ENCODE results near the gene DVL3. TPM values are rescaled to one million over a fixed set of nuclear protein-coding genes. Genes with fewer than 3 reads are reported as not detected.

DVL3 gene
- total RNA-seq, 4 donors from 2014 or later: 54.1 to 174 (median 65.7) TPM

DNA sequence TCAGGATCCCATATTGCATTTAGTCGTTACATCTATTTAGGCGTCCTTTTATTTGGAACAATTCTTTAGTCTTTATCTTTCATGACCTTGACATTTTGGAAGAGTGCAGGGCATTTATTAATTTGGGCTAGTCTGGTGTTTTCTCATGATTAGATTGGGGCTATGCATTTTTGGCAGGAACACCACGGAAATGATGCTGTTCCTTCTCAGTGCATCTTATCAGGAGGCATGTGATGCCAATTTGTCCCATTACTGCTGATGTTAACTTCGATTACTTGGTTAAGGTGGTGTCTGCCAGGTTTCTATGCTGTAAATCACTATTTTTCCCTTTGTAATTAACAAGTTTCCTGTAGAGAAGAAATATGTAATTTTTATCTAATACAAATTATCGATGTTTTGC lies 56.1 kb downstream of the DVL3 start:
- Histone ChIP-seq H3K4me1 (no peaks in the 10 kb centered on the region), H3K27ac (no peak overlapping the region), H3K27me3 (peaks cover 19% of the 10 kb centered on the region), H3K4me3 (no peak overlapping the region), H3K9me3 (no peaks in the 10 kb centered on the region), H3K36me3 (no peaks in the 10 kb centered on the region)
- in situ Hi-C loops (cut with MboI; ENCODE audit: low pct_ligation_motif_present in 1 of 4, low pct_unique_long_range_greater_than_20kb in 1 of 4, low sequenced_read_pairs in 3 of 4): no loop called here
- 71 to 85% methylated on average over 5 of the region's 5 CpGs for WGBS, 2 donors (ENCODE audit: low coverage in 1 of 2)
- DNase-seq: no peak
- intact Hi-C loops (cut with DNase I; ENCODE audit: low total_unique reads): no loop called here
- TF ChIP-seq, protein P1, sequence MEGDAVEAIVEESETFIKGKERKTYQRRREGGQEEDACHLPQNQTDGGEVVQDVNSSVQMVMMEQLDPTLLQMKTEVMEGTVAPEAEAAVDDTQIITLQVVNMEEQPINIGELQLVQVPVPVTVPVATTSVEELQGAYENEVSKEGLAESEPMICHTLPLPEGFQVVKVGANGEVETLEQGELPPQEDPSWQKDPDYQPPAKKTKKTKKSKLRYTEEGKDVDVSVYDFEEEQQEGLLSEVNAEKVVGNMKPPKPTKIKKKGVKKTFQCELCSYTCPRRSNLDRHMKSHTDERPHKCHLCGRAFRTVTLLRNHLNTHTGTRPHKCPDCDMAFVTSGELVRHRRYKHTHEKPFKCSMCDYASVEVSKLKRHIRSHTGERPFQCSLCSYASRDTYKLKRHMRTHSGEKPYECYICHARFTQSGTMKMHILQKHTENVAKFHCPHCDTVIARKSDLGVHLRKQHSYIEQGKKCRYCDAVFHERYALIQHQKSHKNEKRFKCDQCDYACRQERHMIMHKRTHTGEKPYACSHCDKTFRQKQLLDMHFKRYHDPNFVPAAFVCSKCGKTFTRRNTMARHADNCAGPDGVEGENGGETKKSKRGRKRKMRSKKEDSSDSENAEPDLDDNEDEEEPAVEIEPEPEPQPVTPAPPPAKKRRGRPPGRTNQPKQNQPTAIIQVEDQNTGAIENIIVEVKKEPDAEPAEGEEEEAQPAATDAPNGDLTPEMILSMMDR (IDR thresholded peaks at IDR 0.05): no peak
- no peak for TF ChIP-seq POLR2AphosphoS5 (IDR thresholded peaks at IDR 0.05)
- TF ChIP-seq POLR2A (IDR thresholded peaks at IDR 0.05): no peak
- TF ChIP-seq EP300 (IDR thresholded peaks at IDR 0.05; ENCODE audit: low read depth): no peak

DNA sequence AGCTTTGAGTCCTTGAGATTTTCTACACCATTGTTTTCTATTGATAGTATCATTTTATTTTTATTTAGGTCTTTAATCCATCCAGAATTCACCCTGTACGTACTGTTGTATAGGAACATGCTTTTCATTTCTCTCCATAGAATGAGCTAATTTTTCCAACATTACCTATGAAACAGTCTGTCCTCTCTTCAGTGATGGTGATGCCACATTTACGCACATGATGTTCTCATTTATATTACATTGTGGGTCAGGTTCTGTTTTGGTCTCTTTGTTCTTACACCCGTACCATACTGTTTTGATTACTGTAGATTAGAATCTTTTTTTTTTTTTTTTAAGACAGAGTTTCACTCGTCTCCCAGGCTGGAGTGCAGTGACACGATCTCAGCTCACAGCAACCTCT lies 56.5 kb downstream of the DVL3 start:
- TF ChIP-seq EP300 (IDR thresholded peaks at IDR 0.05; ENCODE audit: low read depth) (no peak), POLR2AphosphoS5 (IDR thresholded peaks at IDR 0.05) (no peak), POLR2A (IDR thresholded peaks at IDR 0.05) (no peak)
- TF ChIP-seq, protein P1 (IDR thresholded peaks at IDR 0.05): no peak
- no peak overlapping the region for H3K4me3 ChIP-seq

DNA sequence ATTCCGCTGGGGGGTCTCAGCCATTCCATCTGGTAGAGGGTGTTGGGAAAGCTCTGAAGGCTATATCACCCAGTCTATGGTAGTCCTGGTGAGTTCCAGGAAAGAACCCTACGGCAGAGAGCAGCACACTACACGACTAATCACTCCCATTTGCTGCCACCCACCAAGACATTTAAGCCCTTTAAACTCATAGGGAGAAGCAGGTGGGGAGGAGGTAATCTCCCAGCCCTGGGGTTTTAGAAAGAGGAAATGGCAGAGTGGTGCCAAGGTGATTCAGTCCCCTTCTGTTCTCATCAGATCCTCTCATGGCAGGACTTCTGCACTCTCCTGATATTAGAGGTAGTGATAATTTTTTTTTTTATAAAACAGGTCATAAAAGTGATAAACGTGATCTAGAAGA lies 63.6 kb downstream of the DVL3 start:
- 43 to 55% methylated on average over 3 to 4 of the region's 4 CpGs for WGBS, 2 donors (ENCODE audit: low coverage in 1 of 2)
- DNase-seq: no peak

More for the DNA sequence above, 56.5 kb downstream of the DVL3 start:
- Histone ChIP-seq H3K27ac (no peak overlapping the region), H3K4me1 (no peaks in the 10 kb centered on the region), H3K27me3 (peaks cover 15% of the 10 kb centered on the region), H3K36me3 (no peaks in the 10 kb centered on the region), H3K9me3 (no peaks in the 10 kb centered on the region)
- WGBS, 2 donors (ENCODE audit: low coverage in 1 of 2): 67 to 87% methylated on average over 3 to 5 of the region's 5 CpGs
- no peak for DNase-seq
- intact Hi-C loops (cut with DNase I; ENCODE audit: low total_unique reads): no loop called here
- in situ Hi-C loops (cut with MboI; ENCODE audit: low pct_ligation_motif_present in 1 of 4, low pct_unique_long_range_greater_than_20kb in 1 of 4, low sequenced_read_pairs in 3 of 4): no loop called here

DNA sequence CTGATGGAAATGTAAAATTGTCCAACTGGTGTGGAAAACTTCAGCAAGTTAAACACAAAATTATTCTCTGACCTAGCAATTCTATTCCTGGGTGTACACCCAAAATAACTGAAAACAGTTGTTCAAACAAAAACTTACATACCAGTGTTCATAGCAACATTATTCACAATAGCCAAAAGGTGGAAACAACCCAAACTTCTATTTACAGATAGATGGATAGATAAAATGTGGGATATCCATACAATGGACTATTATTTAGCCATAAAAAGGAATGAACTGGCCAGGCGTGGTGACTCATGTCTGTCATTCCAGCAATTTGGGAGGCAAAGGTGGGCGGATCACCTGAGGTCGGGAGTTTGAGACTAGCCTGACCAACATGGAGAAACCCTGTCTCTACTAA lies 67.3 kb downstream of the DVL3 start:
- DNase-seq: no peak
- Histone ChIP-seq H3K9me3 (no peaks in the 10 kb centered on the region), H3K27ac (no peak overlapping the region), H3K4me1 (no peaks in the 10 kb centered on the region), H3K27me3 (peaks cover 46% of the 10 kb centered on the region), H3K36me3 (no peaks in the 10 kb centered on the region), H3K4me3 (no peak overlapping the region)
- in situ Hi-C loops (cut with MboI; ENCODE audit: low pct_ligation_motif_present in 1 of 4, low pct_unique_long_range_greater_than_20kb in 1 of 4, low sequenced_read_pairs in 3 of 4): no loop called here
- intact Hi-C loops (cut with DNase I; ENCODE audit: low total_unique reads): no loop called here
- 56 to 57% methylated on average over 3 of the region's 3 CpGs for WGBS, 2 donors (ENCODE audit: low coverage in 1 of 2)
- TF ChIP-seq EP300 (IDR thresholded peaks at IDR 0.05; ENCODE audit: low read depth): no peak
- TF ChIP-seq POLR2A (IDR thresholded peaks at IDR 0.05): no peak
- TF ChIP-seq, protein P1 (IDR thresholded peaks at IDR 0.05): no peak
- no peak for TF ChIP-seq POLR2AphosphoS5 (IDR thresholded peaks at IDR 0.05)

More for the DNA sequence above, 63.6 kb downstream of the DVL3 start:
- H3K27me3 ChIP-seq: peaks cover 25% of the 10 kb centered on the region
- in situ Hi-C loops (cut with MboI; ENCODE audit: low pct_ligation_motif_present in 1 of 4, low pct_unique_long_range_greater_than_20kb in 1 of 4, low sequenced_read_pairs in 3 of 4): no loop called here
- TF ChIP-seq, protein P1 (IDR thresholded peaks at IDR 0.05): no peak
- TF ChIP-seq POLR2A (IDR thresholded peaks at IDR 0.05): no peak
- no peak for TF ChIP-seq EP300 (IDR thresholded peaks at IDR 0.05; ENCODE audit: low read depth)
- TF ChIP-seq POLR2AphosphoS5 (IDR thresholded peaks at IDR 0.05): no peak
- H3K36me3 ChIP-seq: no peaks in the 10 kb centered on the region
- no peaks in the 10 kb centered on the region for H3K9me3 ChIP-seq
- no peaks in the 10 kb centered on the region for H3K4me1 ChIP-seq
- H3K27ac ChIP-seq: no peak overlapping the region
- H3K4me3 ChIP-seq: no peak overlapping the region
- intact Hi-C loops (cut with DNase I; ENCODE audit: low total_unique reads): no loop called here

Other genes starting within 250 kb of the DVL3 start
- 100 to 1,000 TPM in 1 of 4 donors, 10 to 100 TPM in 3; 74.1 to 168 (median 83.8) TPM for gene ABCC5, start 137.5 kb upstream of the DVL3 start, total RNA-seq
- not detected for gene HTR3D, start 123.6 kb upstream of the DVL3 start, total RNA-seq
- under 1 TPM in 1 of 4 donors, not detected in 3; 0.48 TPM for gene HTR3C, start 102.3 kb upstream of the DVL3 start, total RNA-seq
- gene HTR3E, start 58.3 kb upstream of the DVL3 start, total RNA-seq: 1 to 10 TPM in 2 of 4 donors, under 1 TPM in 1, not detected in 1; 0.80 to 1.8 (median 1.3) TPM
- gene EIF2B5, start 20.0 kb upstream of the DVL3 start, total RNA-seq: 10 to 100 TPM; 45.1 to 49.7 (median 48.1) TPM
- gene AP2M1, start 19.5 kb downstream of the DVL3 start, total RNA-seq: 100 to 1,000 TPM; 153 to 318 (median 182) TPM
- gene ABCF3, start 30.8 kb downstream of the DVL3 start, total RNA-seq: 100 to 1,000 TPM in 2 of 4 donors, 10 to 100 TPM in 2; 58.6 to 286 (median 133) TPM
- 1 to 10 TPM in 2 of 4 donors, under 1 TPM in 1, not detected in 1; 0.95 to 5.0 (median 1.4) TPM for gene VWA5B2, start 74.2 kb downstream of the DVL3 start, total RNA-seq
- 10 to 100 TPM; 37.3 to 67.3 (median 52.2) TPM for gene ALG3, start 93.6 kb downstream of the DVL3 start, total RNA-seq
- 1 to 10 TPM in 3 of 4 donors, not detected in 1; 4.0 to 7.3 (median 5.9) TPM for gene EEF1AKMT4, start 94.3 kb downstream of the DVL3 start, total RNA-seq
- gene CAMK2N2, start 106.2 kb downstream of the DVL3 start, total RNA-seq: not detected
- not detected for gene ECE2, start 120.6 kb downstream of the DVL3 start, total RNA-seq
- gene PSMD2, start 143.9 kb downstream of the DVL3 start, total RNA-seq: 100 to 1,000 TPM in 3 of 4 donors, 10 to 100 TPM in 1; 63.6 to 234 (median 195) TPM
- 100 to 1,000 TPM; 135 to 453 (median 217) TPM for gene EIF4G1, start 159.2 kb downstream of the DVL3 start, total RNA-seq
- 10 to 100 TPM; 18.5 to 41.1 (median 28.8) TPM for gene FAM131A, start 182.2 kb downstream of the DVL3 start, total RNA-seq
- 100 to 1,000 TPM in 1 of 4 donors, 10 to 100 TPM in 3; 13.7 to 246 (median 73.1) TPM for gene CLCN2, start 206.2 kb downstream of the DVL3 start, total RNA-seq
- gene POLR2H, start 206.3 kb downstream of the DVL3 start, total RNA-seq: 100 to 1,000 TPM in 3 of 4 donors, 10 to 100 TPM in 1; 74.4 to 206 (median 146) TPM
- gene THPO, start 222.8 kb downstream of the DVL3 start, total RNA-seq: not detected
- 1 to 10 TPM; 1.9 to 7.0 (median 4.5) TPM for gene CHRD, start 224.7 kb downstream of the DVL3 start, total RNA-seq